H1 (cell line): ENCODE measurements around the gene EXOSC10. TPM values are rescaled to one million over a fixed set of nuclear protein-coding genes. Genes with fewer than 3 reads are reported as not detected.

ENCODE experiments used
- CTCF ChIA-PET: fragments of 300-600 bp; sonication (Branson Sonifier 250); formaldehyde crosslinking; loops from one replicate; lab custom pipeline; 2021; ENCODE audit not compliant: partially characterized antibody; lab: Charles Lee
- POLR2A ChIA-PET: fragments of 300-600 bp; sonication (Branson Sonifier 250); formaldehyde crosslinking; loops from one replicate; lab custom pipeline; 2021; ENCODE audit warnings: inconsistent platforms; ENCODE audit not compliant: partially characterized antibody; lab: Charles Lee
- DNase-seq, 2 experiments: peaks; one replicate each; pipeline versions ENCODE4 v3.0.0 to v3.0.0-alpha.2; 2010 to 2022; ENCODE audit warnings: low spot score in 2 of 2, low read depth in 1 of 2, mixed read lengths in 1 of 2
- FAIRE-seq: peaks from 2 replicates; lab custom pipeline; 2011; peaks lifted over from hg19 to GRCh38; lab: Jason Lieb, UNC
- H2AFZ ChIP-seq: 2 replicates; pipeline ENCODE4 v1.8.1; 2012; ENCODE audit warnings: low read length, inconsistent platforms
- H2AK5ac ChIP-seq: 2 replicates; pipeline ENCODE4 v1.6.1; 2013; ENCODE audit warnings: low read depth, low read length
- H2BK120ac ChIP-seq: replicated peaks from 2 replicates; pipeline ENCODE3; 2013; ENCODE audit warnings: low read depth, low read length, inconsistent platforms
- H2BK12ac ChIP-seq: 2 replicates; pipeline ENCODE4 v1.6.1; 2013; ENCODE audit warnings: low read depth, low read length
- H2BK15ac ChIP-seq: 2 replicates; pipeline ENCODE4 v1.6.1; 2013; ENCODE audit warnings: low read length
- H2BK20ac ChIP-seq: 2 replicates; pipeline ENCODE4 v1.6.1; 2013; ENCODE audit warnings: low read length
- H2BK5ac ChIP-seq: 2 replicates; pipeline ENCODE4 v1.6.1; 2013; ENCODE audit warnings: low read depth, low read length
- H3K14ac ChIP-seq: 2 replicates; pipeline ENCODE4 v1.6.1; 2013; ENCODE audit warnings: inconsistent platforms; ENCODE audit not compliant: insufficient read length
- H3K18ac ChIP-seq: 2 replicates; pipeline ENCODE4 v1.6.1; 2013; ENCODE audit warnings: low read length; ENCODE audit errors: extremely low read depth
- H3K23ac ChIP-seq: 2 replicates; pipeline ENCODE4 v1.6.1; 2013; ENCODE audit warnings: inconsistent platforms; ENCODE audit not compliant: insufficient read length
- H3K23me2 ChIP-seq: 2 replicates; pipeline ENCODE4 v1.6.1; 2013; ENCODE audit warnings: low read depth, low read length
- H3K27ac ChIP-seq: 2 replicates; pipeline ENCODE4 v1.6.1; 2011; ENCODE audit warnings: low read depth, low read length, inconsistent platforms
- H3K27me3 ChIP-seq, 4 experiments: replicated peaks in 1 of 4; 1 replicate in 1 of 4; 2 replicates in 3 of 4; pipeline versions ENCODE4 v1.6.1 to v1.8.1; 2011 to 2013; ENCODE audit warnings: low read length in 3 of 4, mild to moderate bottlenecking in 3 of 4, inconsistent platforms in 2 of 4, mixed read lengths in 2 of 4, moderate library complexity in 1 of 4; ENCODE audit not compliant: control insufficient read depth in 3 of 4, insufficient read depth in 3 of 4; ENCODE audit errors: extremely low read depth in 1 of 4
- H3K36me3 ChIP-seq, 4 experiments: 2 replicates each; pipeline versions ENCODE4 v1.6.1 to v1.8.1; 2011 to 2013; ENCODE audit warnings: mild to moderate bottlenecking in 4 of 4, low read length in 3 of 4, moderate library complexity in 2 of 4, control low read depth in 1 of 4, inconsistent platforms in 1 of 4; ENCODE audit not compliant: insufficient read depth in 4 of 4, control insufficient read depth in 2 of 4
- H3K4ac ChIP-seq: replicated peaks from 2 replicates; pipeline ENCODE3; 2013; ENCODE audit warnings: low read length, low read depth, mixed read lengths, inconsistent platforms; ENCODE audit not compliant: insufficient read length
- H3K4me1 ChIP-seq, 4 experiments: replicated peaks in 1 of 4; 1 replicate in 1 of 4; 2 replicates in 3 of 4; pipeline versions ENCODE4 v1.6.1 to v1.8.1; 2011 to 2013; ENCODE audit warnings: low read length in 3 of 4, inconsistent platforms in 2 of 4, mixed read lengths in 1 of 4; ENCODE audit not compliant: insufficient read depth in 4 of 4, control insufficient read depth in 3 of 4
- H3K4me2 ChIP-seq, 2 experiments: 2 replicates each; pipeline versions ENCODE4 v1.6.1 to v1.8.1; 2011 to 2013; ENCODE audit warnings: low read depth in 2 of 2, low read length in 2 of 2, control low read depth in 1 of 2, inconsistent platforms in 1 of 2, mild to moderate bottlenecking in 1 of 2; ENCODE audit not compliant: insufficient read depth in 1 of 2
- H3K4me3 ChIP-seq, 4 experiments: fragments of 200-600, 300-600 bp in 1 of 4; sonication (generic), shearing (Covaris generic), sonication (Bioruptor Twin) in 1 of 4; 2 replicates each; pipeline versions ENCODE4 v1.5.1 to v1.8.1; 2011 to 2016; ENCODE audit warnings: low read length in 4 of 4, low read depth in 3 of 4, control low read depth in 2 of 4, inconsistent platforms in 2 of 4, mild to moderate bottlenecking in 2 of 4, mixed read lengths in 1 of 4, moderate library complexity in 1 of 4; ENCODE audit not compliant: insufficient read depth in 2 of 4; ENCODE audit errors: extremely low read depth in 1 of 4
- H3K56ac ChIP-seq: replicated peaks from 2 replicates; pipeline ENCODE3; 2013; ENCODE audit warnings: low read depth, mild to moderate bottlenecking, mixed read lengths, low read length, inconsistent platforms; ENCODE audit not compliant: insufficient read length
- H3K79me1 ChIP-seq: 2 replicates; pipeline ENCODE4 v1.6.1; 2013; ENCODE audit warnings: low read depth, low read length, control low read depth
- H3K79me2 ChIP-seq, 2 experiments: 2 replicates each; pipeline versions ENCODE4 v1.6.1 to v1.8.1; 2012 to 2013; ENCODE audit warnings: low read length in 2 of 2, mild to moderate bottlenecking in 2 of 2, inconsistent platforms in 1 of 2; ENCODE audit not compliant: insufficient read depth in 2 of 2, control insufficient read depth in 1 of 2
- H3K9ac ChIP-seq, 4 experiments: replicated peaks in 1 of 4; 1 replicate in 1 of 4; 2 replicates in 3 of 4; pipeline versions ENCODE4 v1.6.1 to v1.8.1; 2011 to 2013; ENCODE audit warnings: low read depth in 3 of 4, low read length in 3 of 4, control low read depth in 2 of 4, mild to moderate bottlenecking in 2 of 4, moderate library complexity in 2 of 4, inconsistent platforms in 1 of 4; ENCODE audit errors: extremely low read depth in 1 of 4
- H3K9me3 ChIP-seq, 2 experiments: 2 replicates each; pipeline versions ENCODE4 v1.6.1 to v1.8.1; 2012 to 2013; ENCODE audit warnings: mild to moderate bottlenecking in 2 of 2, moderate library complexity in 2 of 2, control low read depth in 1 of 2, inconsistent platforms in 1 of 2, low read depth in 1 of 2, low read length in 1 of 2, mixed read lengths in 1 of 2; ENCODE audit not compliant: insufficient read depth in 2 of 2
- H4K20me1 ChIP-seq, 2 experiments: replicated peaks in 1 of 2; 2 replicates each; pipeline versions ENCODE3 to v1.8.1; 2011 to 2013; ENCODE audit warnings: inconsistent platforms in 2 of 2, low read length in 2 of 2, mild to moderate bottlenecking in 1 of 2; ENCODE audit not compliant: insufficient read depth in 2 of 2, control insufficient read depth in 1 of 2
- H4K5ac ChIP-seq: 2 replicates; pipeline ENCODE4 v1.6.1; 2013; ENCODE audit warnings: low read length, low read depth, mixed read lengths, inconsistent platforms; ENCODE audit not compliant: insufficient read length
- H4K8ac ChIP-seq: 2 replicates; pipeline ENCODE4 v1.8.0; 2013; ENCODE audit warnings: mild to moderate bottlenecking, moderate library complexity, low read length, inconsistent platforms; ENCODE audit not compliant: insufficient read depth; ENCODE audit errors: extremely low read depth
- H4K91ac ChIP-seq: replicated peaks from 2 replicates; pipeline ENCODE3; 2013; ENCODE audit warnings: low read length, mixed read lengths, inconsistent platforms; ENCODE audit not compliant: insufficient read length
- GTF2F1 ChIP-seq: IDR thresholded peaks from 2 replicates; pipeline ENCODE4 v1.6.1; 2012; ENCODE audit warnings: low read depth, low read length, improper control_type of control experiment, borderline replicate concordance
- TAF7 ChIP-seq: optimal IDR thresholded peaks from 2 replicates; pipeline ENCODE3; 2011; ENCODE audit warnings: low read depth, mild to moderate bottlenecking, inconsistent platforms, low read length, moderate library complexity, borderline replicate concordance
- WGBS, 2 experiments: shearing (Covaris generic) in 1 of 2; methylation state at CpG; one replicate each; pipeline versions ENCODE4 v1.1.6 to v1.1.7; 2013 to 2015; ENCODE audit warnings: low lambda C conversion rate in 2 of 2, mixed read lengths in 2 of 2, inconsistent platforms in 1 of 2, low coverage in 1 of 2, missing lambda C conversion rate in 1 of 2; ENCODE audit not compliant: insufficient replicate concordance in 2 of 2, insufficient coverage in 1 of 2, insufficient read length in 1 of 2; ENCODE audit errors: extremely low coverage in 1 of 2, missing lambda C conversion rate in 1 of 2; 5-methylcytosine and 5-hydroxymethylcytosine counted together
- polyA plus RNA-seq, 7 experiments: library from polyadenylated mRNA; depleted of rRNA in 3 of 7; stranded (reverse) in 5 of 7; unstranded in 2 of 7; fragments of >200 nt in 5 of 7; fragments of 200-250 nt in 2 of 7; gene quantifications; 1 replicate in 5 of 7; 2 replicates in 1 of 7; 4 replicates in 1 of 7; pipeline versions ENCODE4 v1.2.1 to v1.2.3, GENCODE V29; 2011 to 2013; ENCODE audit warnings: missing spikeins in 2 of 7, mixed read lengths in 2 of 7
- total RNA-seq: library from RNA; stranded (reverse); fragmentation: NEBNext Ultra II Directional; extraction: Animal tissue kit (Norgen Biotek cat#: 25700); gene quantifications from 2 replicates; pipeline ENCODE4 v1.2.1, GENCODE V29; 2021

Gene EXOSC10
- total and polyA plus RNA-seq, 2 of the 8 experiments (the other 6 are each of a cell fraction or from before 2014, with no cell fraction given), result 57.9 to 86.1 TPM

- peaks cover 0 to 21% (median 8%) of the 10 kb centered on the region in 4 experiments; a peak in 5 of 8 replicates for H3K36me3 ChIP-seq
- no peak overlapping the region for H3K27ac ChIP-seq
- no peak overlapping the region for H2BK5ac ChIP-seq
- no peak overlapping the region for H4K5ac ChIP-seq
- H4K20me1 ChIP-seq, result no peaks in the 10 kb centered on the region
- no peaks in the 10 kb centered on the region; the same call in 1 of the 2 replicates for H3K23me2 ChIP-seq
- H2AFZ ChIP-seq, result no peak overlapping the region
- no peak overlapping the region for H3K4ac ChIP-seq
- peaks cover 0 to 6% (median 1%) of the 10 kb centered on the region in 4 experiments; a peak in 3 of 7 replicates for H3K4me1 ChIP-seq
- H2BK12ac ChIP-seq, result no peak overlapping the region
- no peak overlapping the region for H2BK15ac ChIP-seq
- WGBS, 2 experiments, result 95% methylated on average over 6 of the region's 6 CpGs; no CpG with 5 or more reads in 1 of the 2 experiments
- no peaks in the 10 kb centered on the region for H3K9me3 ChIP-seq
- no peak overlapping the region for H3K18ac ChIP-seq
- H2BK20ac ChIP-seq, result no peak overlapping the region
- H4K8ac ChIP-seq, result no peak overlapping the region
- ChIA-PET POLR2A (interaction anchor here (1.3 to 1.7 kb wide), 2 partner anchors 9 to 41 kb away, joined by 7 to 9 read pairs; partner anchors contain the start of gene SRM), CTCF (interaction anchor here (0.6 to 1.3 kb wide), 3 partner anchors 40 to 1185 kb away, joined by 3 to 8 read pairs (median 3); no protein-coding TSS in a partner anchor)
- H3K9ac ChIP-seq, result no peak overlapping the region
- no peak for DNase-seq
- H3K4me3 ChIP-seq, result no peak overlapping the region
- no peak overlapping the region for H3K23ac ChIP-seq
- H3K79me1 ChIP-seq, result no peaks in the 10 kb centered on the region; the same call in 1 of the 2 replicates
- no peak for FAIRE-seq
- H2AK5ac ChIP-seq, result no peak overlapping the region
- H3K56ac ChIP-seq, result no peak overlapping the region
- TF ChIP-seq TAF7 (no peak), GTF2F1 (no peak)
- no peak overlapping the region for H2BK120ac ChIP-seq
- no peak overlapping the region for H3K4me2 ChIP-seq
- H3K14ac ChIP-seq, result no peak overlapping the region
- no peaks in the 10 kb centered on the region for H3K27me3 ChIP-seq
- no peak overlapping the region for H4K91ac ChIP-seq
- H3K79me2 ChIP-seq, result peaks cover 5 to 17% of the 10 kb centered on the region in 2 experiments
These were observed 1.7 kb upstream of the EXOSC10 start for GRCh38 chr1:11101347-11101746.
